GM18873 (cell line): Measurements from ENCODE around the gene CHD1L.
A peak's percentile ranks its signal among the peaks of the same experiment; 100 is the strongest.
"Not testable (repeated sequence)": the region's sequence is repeated elsewhere in the genome, so short reads cannot be mapped to it uniquely, and the experiment has no call there.

ENCODE experiments used
- ATAC-seq: cut with Tn5 transposase; IDR thresholded peaks from one replicate; pipeline ENCODE4 v1.9.1; 2021; ENCODE audit warnings: mild to moderate bottlenecking, moderate library complexity, moderate number of reproducible peaks; ENCODE audit not compliant: unreplicated experiment, low FRiP score

The CHD1L gene

DNA sequence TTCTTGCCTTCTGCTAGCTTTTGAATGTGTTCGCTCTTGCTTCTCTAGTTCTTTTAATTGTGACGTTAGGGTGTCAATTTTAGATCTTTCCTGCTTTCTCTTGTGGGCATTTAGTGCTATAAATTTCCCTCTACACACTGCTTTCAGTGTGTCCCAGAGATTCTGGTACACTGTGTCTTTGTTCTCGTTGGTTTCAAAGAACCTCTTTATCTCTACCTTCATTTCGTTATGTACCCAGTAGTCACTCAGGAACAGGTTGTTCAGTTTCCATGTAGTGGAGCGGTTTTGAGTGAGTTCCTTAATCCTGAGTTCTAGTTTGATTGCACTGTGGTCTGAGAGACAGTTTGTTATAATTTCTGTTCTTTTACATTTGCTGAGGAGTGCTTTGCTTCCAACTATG, 11.5 kb upstream of the CHD1L start:
- not testable (repeated sequence) for ATAC-seq

DNA sequence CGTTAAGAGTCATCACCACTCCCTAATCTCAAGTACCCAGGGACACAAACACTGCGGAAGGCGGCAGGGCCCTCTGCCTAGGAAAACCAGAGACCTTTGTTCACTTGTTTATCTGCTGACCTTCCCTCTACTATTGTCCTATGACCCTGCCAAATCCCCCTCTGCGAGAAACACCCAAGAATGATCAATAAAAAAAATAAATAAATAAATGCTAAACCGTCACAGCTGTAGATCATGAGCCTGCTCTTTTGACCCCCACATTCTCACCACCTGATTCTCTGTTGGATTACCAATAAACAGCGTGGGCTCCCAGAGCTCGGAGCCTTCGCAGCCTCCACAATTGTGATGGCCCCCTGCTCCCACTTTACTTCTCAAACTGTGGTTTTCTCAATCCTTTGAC, 8.6 kb upstream of the CHD1L start:
- not testable (repeated sequence) for ATAC-seq

DNA sequence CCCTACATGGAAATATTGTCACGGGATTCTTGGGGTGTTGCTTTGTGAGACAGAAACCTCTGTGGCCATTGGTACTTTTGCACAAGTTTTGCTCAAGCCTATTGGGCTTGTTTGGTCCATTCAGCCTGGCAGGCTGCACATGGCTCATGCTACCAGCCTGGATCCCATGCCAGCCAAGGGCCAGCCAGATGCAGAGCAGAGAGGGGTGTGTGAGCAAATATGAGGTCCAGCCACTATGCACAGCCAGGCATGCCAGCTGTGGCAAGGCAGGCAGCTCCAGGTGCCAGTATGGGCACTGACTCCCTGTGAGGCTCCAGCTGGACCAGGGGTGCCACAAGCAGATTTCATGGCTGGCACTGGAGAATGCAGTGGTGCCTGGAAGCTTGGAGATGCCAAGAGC, 6.7 kb upstream of the CHD1L start:
- no peak for ATAC-seq

DNA sequence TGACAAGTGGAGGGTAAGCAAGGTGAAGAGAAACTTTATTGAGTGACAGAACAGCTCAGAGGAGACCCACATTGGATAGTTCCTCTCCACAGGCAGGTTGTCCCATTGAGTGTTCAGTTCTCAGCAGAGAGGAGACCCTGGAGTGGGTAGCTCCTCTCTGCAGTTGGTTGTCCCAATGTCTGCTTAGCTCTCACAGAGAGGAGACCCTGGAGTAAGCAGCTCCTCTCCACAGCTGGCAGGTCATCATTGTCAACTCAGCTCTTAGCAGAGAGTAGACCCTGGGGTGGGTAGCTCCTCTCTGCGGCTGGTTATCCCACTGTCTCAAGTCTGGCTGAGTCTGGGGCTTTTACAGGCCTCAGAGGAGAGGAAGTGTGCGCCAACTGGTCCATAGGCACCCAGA, 6.0 kb upstream of the CHD1L start:
- no peak for ATAC-seq

DNA sequence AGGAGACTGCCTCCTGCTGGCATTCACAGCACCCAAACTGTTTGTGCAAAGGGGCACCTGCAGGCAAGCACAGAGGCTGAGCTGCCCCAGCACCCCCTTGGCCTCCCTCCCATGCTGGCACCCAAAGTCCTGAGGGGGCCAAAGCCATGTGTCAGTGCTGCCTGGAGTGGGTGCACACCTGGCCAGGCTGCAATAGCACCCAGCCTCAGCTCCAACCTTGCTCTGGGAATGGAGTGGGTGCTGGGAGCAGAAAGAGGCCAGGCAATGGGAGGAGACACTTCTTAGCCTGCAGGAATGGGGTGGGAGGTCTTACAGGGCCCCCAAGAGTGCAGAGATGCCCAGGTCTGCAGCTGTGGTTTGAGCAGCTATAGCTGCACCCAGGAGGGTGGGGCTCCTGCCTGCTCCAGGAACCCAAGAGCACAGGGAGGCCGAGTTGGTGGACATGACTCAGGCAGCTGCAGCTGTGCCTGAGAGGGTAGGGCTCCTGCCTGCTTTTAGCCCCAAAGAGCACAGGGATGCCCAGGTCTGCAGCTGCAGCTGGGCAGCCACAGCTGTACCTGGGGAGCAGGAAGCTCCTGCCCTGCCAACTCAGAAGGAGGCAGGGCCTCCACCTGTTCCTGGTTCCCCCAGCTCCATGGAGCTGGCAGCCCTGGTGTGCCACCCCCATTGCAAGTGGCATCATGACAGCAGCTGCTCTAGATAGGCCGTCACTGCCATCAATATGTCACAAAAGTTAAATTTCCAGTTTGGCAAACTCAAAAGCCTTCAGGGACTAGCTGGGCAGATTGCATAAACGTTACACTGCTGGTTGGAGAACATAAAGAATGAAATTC, 5.3 kb upstream of the CHD1L start:
- ATAC-seq: no peak

DNA sequence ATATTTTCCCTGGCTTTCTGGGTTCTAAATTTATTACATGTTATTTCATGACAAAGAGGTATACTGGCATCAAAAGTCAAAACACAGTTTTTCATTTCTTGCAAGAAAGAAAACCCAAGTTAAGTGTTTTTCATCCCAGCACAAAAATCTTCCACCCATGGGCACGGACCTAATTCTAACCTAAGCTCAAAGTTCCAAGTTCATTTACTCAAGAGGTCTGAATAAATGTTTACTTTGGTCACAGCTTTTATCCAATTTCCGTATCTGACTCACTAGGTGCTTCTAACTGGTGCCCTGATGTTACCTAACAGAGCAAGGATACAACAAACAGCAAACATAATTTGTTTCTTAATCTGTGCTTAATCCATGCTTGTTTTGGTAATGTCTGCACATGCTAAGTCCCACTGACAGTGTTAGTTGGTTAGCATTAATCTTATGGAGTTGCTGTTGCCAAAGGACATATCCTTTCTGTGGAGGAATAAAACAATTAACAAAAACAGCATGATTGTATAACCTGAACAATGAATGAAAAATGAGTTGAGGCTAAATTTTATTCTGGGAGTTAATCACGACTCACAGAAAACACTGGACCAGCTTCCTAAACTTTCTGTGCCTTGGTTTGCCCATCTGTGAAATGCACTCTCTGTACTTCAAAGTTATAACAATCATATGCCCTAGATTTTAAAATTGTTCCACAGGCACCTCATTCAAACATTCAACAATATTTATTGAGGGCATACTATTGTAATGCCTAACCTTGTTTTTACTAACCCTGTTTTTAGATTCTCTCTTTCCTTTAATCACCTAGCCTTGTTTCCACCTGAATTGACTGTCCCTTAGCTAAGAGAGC, 4.2 kb upstream of the CHD1L start:
- no peak for ATAC-seq

DNA sequence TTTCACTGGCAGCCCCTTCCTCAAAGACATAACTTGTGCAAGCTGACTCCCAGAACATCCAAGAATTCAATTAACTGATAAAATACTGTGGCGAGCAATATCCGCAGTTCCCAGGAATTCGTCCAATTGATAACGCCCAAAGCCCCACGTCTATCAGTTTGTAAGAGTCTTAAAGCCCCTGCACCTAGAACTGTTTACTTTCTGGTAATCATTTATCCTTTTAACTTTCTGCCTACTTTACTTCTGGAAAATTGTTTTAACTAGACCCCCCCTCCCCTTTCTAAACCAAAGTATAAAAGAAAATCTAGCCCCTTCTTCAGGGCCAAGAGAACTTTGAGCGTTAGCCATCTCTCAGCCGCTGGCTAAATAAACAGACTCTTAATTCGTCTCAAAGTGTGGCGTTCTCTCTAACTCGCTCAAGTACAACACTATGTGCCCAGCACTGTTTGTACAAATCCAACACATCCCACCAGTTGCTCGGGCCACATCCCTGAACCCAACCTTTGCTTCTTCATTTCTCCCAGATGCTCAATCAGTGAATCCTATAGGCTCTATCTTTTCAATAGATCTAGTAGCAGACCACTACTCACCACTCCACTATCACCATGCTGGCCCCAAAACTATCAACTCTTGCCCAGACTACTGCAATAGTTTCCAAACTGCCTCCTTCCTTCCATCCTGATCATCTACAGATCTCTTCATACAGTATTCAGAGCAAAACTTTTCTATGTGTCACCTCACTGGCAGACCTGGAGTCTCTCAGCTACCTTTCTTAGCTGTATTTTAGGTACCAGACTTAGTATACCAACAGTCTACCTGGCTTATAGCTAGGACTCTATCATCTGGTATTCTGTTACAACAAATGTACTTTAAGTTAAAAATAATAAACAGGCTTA, 3.3 kb upstream of the CHD1L start:
- no peak for ATAC-seq

DNA sequence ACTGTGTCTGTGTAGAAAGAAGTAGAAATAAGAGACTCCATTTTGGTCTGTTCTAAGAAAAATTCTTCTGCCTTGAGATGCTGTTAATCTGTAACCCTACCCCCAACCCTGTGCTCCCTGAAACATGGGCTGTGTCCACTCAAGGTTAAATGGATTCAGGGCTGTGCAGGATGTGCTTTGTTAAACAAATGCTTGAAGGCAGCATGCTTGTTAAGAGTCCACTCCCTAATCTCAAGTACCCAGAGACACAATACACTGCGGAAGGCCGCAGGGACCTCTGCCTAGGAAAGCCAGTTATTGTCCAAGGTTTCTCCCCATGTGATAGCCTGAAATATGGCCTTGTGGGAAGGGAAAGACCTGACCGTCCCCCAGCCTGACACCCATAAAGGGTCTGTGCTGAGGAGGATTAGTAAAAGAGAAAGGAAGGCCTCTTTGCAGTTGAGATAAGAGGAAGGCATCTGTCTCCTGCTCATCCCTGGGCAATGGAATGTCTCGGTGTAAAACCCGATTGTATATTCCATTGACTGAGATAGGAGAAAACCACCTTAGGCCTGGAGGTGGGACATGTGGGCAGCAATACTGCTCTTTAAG, 2.3 kb upstream of the CHD1L start:
- not testable (repeated sequence) for ATAC-seq

DNA sequence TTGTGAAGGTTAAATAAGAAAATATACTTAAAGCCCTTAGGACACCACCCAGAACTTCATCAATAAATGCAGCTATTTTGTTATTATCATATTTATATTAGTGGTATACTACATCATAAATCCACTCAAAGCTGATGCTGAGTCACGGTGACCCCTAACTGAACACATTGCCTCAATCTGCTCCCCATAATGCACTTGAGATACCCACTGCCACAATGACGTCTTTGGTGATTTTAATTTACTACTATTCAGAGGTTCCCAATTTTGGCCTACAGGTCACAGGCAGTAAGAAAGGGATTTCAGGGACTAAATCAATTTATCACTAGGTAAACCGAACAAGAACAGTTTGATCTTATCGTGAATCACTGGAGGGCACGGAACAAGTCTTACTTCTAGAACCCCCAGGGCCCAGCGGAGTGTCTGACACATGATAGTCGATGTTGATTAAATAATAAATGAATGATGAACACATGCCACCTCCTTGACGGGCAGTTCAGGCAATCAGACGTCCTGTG, 493 bp upstream of the CHD1L start:
- no peak for ATAC-seq

DNA sequence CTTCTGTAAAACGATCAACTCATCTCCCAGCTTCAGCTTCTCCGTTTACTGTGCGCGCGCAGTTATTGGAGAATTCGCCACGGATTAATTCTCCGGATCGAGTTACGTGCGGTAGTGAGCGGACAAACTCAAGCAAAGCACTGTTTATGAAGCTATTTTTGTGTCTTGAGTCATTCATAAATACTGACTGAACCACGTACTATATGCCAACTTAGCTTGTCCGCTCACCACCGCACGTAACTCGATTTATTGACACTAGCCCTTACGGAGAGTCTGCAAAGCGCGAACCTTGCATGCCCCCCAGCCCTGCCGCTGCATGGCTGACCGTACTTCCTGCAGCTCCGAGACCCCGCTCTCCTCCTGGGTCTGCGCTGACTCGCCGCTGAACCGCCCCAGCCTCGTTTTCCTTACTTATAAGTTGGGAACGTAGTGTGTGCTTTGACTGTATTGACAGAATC, 773 bp downstream of the CHD1L start:
- ATAC-seq: peak; percentile 26

DNA sequence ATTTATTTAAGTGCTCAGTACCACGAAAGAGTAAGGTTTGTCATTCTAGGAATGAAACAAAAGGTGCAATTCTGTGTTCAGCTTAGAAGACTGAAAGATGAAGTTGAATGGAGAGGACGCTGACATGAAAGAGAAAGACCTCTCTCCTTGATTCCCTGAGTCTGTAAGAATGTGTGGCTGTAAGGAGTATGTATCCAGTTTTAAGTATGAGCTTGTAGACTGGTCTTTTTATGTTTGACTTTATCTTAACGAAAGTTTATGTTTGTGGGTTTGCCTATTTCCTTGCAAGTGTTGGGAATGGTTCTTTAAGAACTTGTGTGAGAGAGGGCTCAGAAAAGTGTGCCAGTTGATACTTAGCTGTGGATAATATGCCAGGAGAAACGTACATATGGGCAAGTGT, 1.4 kb downstream of the CHD1L start:
- ATAC-seq: no peak

DNA sequence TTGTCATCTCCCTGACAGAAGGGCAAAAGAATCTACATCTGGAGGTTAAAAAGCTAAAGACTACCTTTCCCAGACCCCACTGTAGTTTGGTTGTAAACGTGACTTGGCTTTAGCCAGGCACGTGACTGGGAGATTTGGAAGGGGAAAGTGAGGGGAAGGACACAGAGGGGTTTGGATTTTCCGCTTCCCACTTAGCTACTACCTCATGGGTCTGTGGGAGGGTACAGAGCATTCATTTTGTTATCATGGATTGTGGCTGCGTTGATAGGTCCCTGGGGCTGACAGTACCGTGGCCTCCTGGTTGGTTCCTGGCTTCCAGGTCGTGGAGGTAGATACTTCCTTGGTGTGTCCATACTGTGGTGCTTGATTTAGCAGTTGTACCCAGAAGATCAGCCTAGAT, 2.6 kb downstream of the CHD1L start:
- no peak for ATAC-seq

DNA sequence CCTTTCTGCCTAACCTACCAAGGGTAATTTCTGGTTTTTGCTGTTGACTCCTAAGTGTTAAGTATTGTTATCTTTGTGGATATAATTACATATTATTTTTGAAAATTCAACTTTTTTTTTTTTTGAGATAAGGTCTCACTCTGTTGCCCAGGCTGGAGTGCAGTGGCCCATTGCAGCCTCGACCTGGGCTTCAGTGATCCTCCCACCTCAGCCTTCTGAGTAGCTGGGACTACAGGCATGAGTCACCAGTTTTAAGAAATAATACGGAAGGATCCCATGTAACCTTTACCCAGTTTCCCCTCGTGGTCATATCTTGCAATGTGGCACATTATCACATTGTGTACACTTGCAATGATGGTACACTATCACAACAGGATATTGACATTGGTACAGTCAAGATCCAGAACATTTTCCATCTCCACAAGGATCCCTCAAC, 3.1 kb downstream of the CHD1L start:
- ATAC-seq: no peak

DNA sequence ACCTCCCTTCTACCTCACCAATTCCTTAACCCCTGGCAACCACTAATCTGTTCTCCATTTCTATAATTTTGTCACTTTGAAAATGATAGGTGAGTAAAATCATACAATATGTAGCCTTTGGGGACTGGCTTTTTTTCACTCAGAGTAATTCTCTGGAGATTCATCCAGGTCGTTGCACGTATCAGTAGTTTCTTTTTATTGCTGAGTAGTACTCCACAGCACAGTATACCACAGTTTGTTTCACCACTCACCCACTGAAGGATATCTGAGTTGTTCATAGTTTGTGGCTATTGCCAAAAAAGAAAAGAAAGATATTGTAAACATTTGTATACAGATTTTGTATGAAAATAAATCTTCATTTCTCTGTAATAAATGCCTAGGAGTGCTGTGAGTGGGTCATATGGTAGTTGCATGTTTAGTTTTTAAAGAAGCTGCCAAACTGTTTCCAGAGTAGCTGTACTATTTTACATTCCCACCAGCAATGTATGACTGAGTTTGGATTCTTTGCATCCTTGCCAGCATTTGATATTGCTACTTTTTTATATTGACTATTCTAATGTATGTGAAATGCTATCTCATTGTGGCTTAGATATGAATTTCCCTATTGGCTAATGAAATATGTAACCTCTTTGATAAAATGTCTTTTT, 3.7 kb downstream of the CHD1L start:
- ATAC-seq: no peak

DNA sequence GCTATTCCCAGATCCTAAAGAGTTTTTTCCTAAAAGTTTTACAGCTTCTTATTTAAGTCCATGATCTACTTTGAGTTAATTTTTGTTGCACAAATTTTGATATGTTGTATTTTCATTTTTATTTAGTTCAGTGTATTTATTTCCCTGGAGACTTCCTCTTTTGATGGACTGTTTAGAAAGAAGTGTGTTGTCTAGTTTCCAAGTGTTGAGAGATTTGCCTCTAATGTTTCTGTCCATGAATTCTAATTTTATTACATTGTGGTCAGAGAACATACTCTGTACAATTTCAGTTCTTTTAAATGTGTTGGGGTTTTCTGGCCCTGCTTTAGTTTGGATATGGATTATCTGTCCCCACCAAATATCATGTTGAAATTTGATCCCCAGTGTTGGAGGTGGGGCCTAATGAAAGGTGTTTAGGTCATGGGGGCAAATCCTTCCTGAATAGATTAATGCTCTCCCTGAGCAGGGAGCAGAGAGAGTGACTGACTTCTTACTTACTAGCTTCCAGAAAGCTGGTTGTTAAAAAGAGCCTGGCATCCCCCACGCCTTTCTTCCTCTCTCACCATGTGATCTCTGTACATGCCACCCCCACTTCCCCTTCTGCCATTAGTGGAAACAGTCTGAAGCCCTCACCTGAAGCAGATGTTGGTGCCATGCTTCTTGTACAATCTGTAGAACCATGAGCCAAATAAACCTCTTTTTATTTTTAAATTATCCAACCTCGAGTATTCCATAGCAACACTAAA, 4.6 kb downstream of the CHD1L start:
- no peak for ATAC-seq

DNA sequence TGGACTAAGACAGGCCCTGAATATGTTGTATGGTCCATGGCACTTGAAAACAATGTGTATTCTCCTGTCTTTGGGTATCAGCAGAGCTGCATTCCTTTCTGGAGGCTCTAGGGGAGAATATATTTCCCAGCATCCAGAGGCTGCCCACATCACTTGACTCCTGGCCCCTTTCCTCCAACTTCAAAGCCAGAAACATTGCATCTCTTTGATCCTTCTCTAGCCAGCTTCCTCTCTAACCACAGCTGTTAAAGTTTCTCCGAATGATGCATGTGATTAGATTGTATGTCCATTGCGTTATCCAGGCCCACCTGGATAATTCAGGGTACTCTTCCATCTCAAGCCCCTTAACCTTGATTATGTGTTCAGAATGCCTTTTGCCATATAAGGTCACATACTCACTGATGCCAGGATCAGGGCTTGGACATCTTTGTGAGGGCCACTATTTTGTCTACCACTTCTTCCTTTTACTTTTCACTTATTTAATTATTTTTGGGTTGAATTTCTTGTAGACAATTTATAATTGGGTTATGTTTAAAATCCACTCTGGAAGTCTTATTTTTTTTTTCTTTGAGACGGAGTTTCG, 5.3 kb downstream of the CHD1L start:
- ATAC-seq: no peak

DNA sequence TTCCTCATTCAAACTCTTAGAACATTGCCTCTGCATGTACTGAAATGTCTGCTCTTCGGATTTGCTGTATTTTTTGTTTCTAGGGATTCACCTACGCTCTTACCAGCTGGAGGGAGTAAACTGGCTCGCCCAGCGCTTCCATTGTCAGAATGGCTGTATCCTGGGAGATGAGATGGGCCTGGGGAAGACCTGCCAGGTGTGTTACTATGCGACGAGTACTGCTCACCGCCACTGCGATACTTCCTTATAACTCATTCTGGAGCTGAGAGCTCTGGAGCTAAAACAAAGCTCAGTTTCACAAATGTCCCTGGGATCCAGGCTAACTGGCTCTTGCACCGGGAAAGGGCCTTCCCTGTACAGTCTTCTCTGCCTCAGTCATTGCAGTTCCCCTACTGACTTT, 10.1 kb downstream of the CHD1L start:
- no peak for ATAC-seq

DNA sequence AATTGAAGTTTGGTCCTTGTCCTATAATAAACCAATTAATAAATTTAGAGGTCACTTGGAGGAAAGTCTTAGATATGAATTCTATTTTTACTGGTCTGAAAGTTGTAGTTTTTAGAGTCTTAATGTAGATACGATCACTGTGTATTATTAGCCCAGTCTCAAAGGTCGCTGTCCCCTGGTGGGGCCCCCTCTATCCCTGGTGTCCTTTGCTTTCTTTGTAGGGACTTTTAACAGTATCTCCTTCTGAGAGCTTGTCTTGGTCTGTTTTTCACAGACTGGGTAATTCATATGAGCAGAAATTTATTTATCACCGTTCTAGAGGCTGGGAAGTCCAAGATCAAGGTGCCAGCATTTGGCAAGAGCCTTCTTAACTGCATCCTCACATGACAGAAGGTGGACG, 18.5 kb downstream of the CHD1L start:
- no peak for ATAC-seq
